Cerebellar nuclear complex (tissue), 1 donor: Measurements from ENCODE around the gene USH2A.
"Not testable (repeated sequence)": the region's sequence is repeated elsewhere in the genome, so short reads cannot be mapped to it uniquely, and the experiment has no call there.

Source experiments
- DNase-seq, 2 experiments: peaks; one replicate each; lab custom pipeline; 2025; lab: John Stamatoyannopoulos, UW

Gene USH2A

GRCh38 chr1:216047811-216048572 is 375.3 kb downstream of the USH2A start:
- DNase-seq, result no peak

GRCh38 chr1:216046336-216046735 is 376.9 kb downstream of the USH2A start:
- DNase-seq, result no peak

GRCh38 chr1:216045400-216045799 is 377.8 kb downstream of the USH2A start:
- no peak for DNase-seq

GRCh38 chr1:216044538-216044937 is 378.7 kb downstream of the USH2A start:
- no peak for DNase-seq

- no peak for DNase-seq
Observed at GRCh38 chr1:216034506-216034905, 388.7 kb downstream of the USH2A start.

- no peak for DNase-seq
Observed at GRCh38 chr1:216032961-216033614, 390.2 kb downstream of the USH2A start.

- DNase-seq, result no peak
Observed at GRCh38 chr1:216032284-216032683, 391.0 kb downstream of the USH2A start.

- no peak for DNase-seq
Observed at GRCh38 chr1:216028631-216029030, 394.6 kb downstream of the USH2A start.

GRCh38 chr1:216024546-216024945 is 398.7 kb downstream of the USH2A start:
- no peak for DNase-seq

- no peak for DNase-seq
Observed at GRCh38 chr1:216020743-216021345, 402.4 kb downstream of the USH2A start.

GRCh38 chr1:216015116-216015515 is 408.1 kb downstream of the USH2A start:
- no peak for DNase-seq

GRCh38 chr1:216014086-216014485 is 409.2 kb downstream of the USH2A start:
- DNase-seq, result no peak

GRCh38 chr1:216009456-216009855 is 413.8 kb downstream of the USH2A start:
- DNase-seq, result not testable (repeated sequence)

- DNase-seq, result no peak
Observed at GRCh38 chr1:216005916-216006315, 417.3 kb downstream of the USH2A start.

- no peak for DNase-seq
Observed at GRCh38 chr1:215992620-215993019, 430.6 kb downstream of the USH2A start.

- no peak for DNase-seq
Observed at GRCh38 chr1:215987092-215987875, 436.0 kb downstream of the USH2A start.

- no peak for DNase-seq
Observed at GRCh38 chr1:215986401-215986800, 436.8 kb downstream of the USH2A start.

- no peak for DNase-seq
Observed at GRCh38 chr1:215983680-215984079, 439.6 kb downstream of the USH2A start.

GRCh38 chr1:215971793-215972441 is 451.3 kb downstream of the USH2A start:
- no peak for DNase-seq

- DNase-seq, result no peak
Observed at GRCh38 chr1:215970406-215970805, 452.8 kb downstream of the USH2A start.

- no peak for DNase-seq
Observed at GRCh38 chr1:215963621-215964020, 459.6 kb downstream of the USH2A start.

GRCh38 chr1:215963040-215963439 is 460.2 kb downstream of the USH2A start:
- DNase-seq, result no peak
